ENCODE results near the gene PTPN13.
"Not testable (repeated sequence)": the region's sequence is repeated elsewhere in the genome, so short reads cannot be mapped to it uniquely, and the experiment has no call there.

The PTPN13 gene

GRCh38 chr4:86641516-86642090 lies 47.5 kb downstream of the PTPN13 start:
- DNase-seq: no peak

GRCh38 chr4:86644892-86645291 lies 50.8 kb downstream of the PTPN13 start:
- no peak for DNase-seq

GRCh38 chr4:86652332-86652932 lies 58.3 kb downstream of the PTPN13 start:
- DNase-seq: no peak

- no peak for DNase-seq
Observed at GRCh38 chr4:86653237-86653865, 59.2 kb downstream of the PTPN13 start.

GRCh38 chr4:86656781-86657180 lies 62.7 kb downstream of the PTPN13 start:
- not testable (repeated sequence) for DNase-seq

GRCh38 chr4:86657382-86657781 lies 63.3 kb downstream of the PTPN13 start:
- DNase-seq: no peak

- no peak for DNase-seq
Observed at GRCh38 chr4:86657910-86658309, 63.8 kb downstream of the PTPN13 start.

- no peak for DNase-seq
Observed at GRCh38 chr4:86660401-86660800, 66.3 kb downstream of the PTPN13 start.

- no peak for DNase-seq
Observed at GRCh38 chr4:86661006-86661405, 66.9 kb downstream of the PTPN13 start.

- no peak for DNase-seq
Observed at GRCh38 chr4:86661418-86661817, 67.3 kb downstream of the PTPN13 start.

GRCh38 chr4:86664959-86665358 lies 70.8 kb downstream of the PTPN13 start:
- DNase-seq: no peak

GRCh38 chr4:86670298-86670697 lies 76.2 kb downstream of the PTPN13 start:
- DNase-seq: no peak

GRCh38 chr4:86670756-86671155 lies 76.6 kb downstream of the PTPN13 start:
- DNase-seq: no peak

- DNase-seq: no peak
Observed at GRCh38 chr4:86675548-86675947, 81.4 kb downstream of the PTPN13 start.

- DNase-seq: no peak
Observed at GRCh38 chr4:86678796-86679195, 84.7 kb downstream of the PTPN13 start.

GRCh38 chr4:86679441-86679840 lies 85.3 kb downstream of the PTPN13 start:
- DNase-seq: no peak

GRCh38 chr4:86683167-86683566 lies 89.1 kb downstream of the PTPN13 start:
- DNase-seq: no peak

- no peak for DNase-seq
Observed at GRCh38 chr4:86683983-86684382, 89.9 kb downstream of the PTPN13 start.

GRCh38 chr4:86685401-86685800 lies 91.3 kb downstream of the PTPN13 start:
- DNase-seq: no peak

GRCh38 chr4:86686741-86687140 lies 92.6 kb downstream of the PTPN13 start:
- no peak for DNase-seq

GRCh38 chr4:86688026-86688425 lies 93.9 kb downstream of the PTPN13 start:
- DNase-seq: no peak

GRCh38 chr4:86704601-86705000 lies 110.5 kb downstream of the PTPN13 start:
- no peak for DNase-seq

GRCh38 chr4:86706923-86707597 lies 112.9 kb downstream of the PTPN13 start:
- no peak for DNase-seq

- DNase-seq: no peak
Observed at GRCh38 chr4:86717651-86718050, 123.5 kb downstream of the PTPN13 start.

Measured in activated CD4-positive, CD25-positive, alpha-beta regulatory T cell treated with anti-CD3 and anti-CD28 coated beads, Interleukin-2, amount 50 U/mL, for 72 hours (primary cell).